ENCODE data around the gene HOXA10. TPM values are rescaled to one million over a fixed set of nuclear protein-coding genes. Genes with fewer than 3 reads are reported as not detected.

Gene HOXA10
- total RNA-seq, 1 experiment from 2014 or later, result not detected

GRCh38 chr7:27154901-27155815, 19.0 kb downstream of the HOXA10 start:
- H3K4me1 Mint-ChIP-seq, result peaks cover 13 to 22% of the 10 kb centered on the region in 2 experiments
- Histone ChIP-seq H2BK12ac (ENCODE audit: insufficient read length, low read depth, low read length) (no peak overlapping the region), H4K5ac (ENCODE audit: insufficient read length, low read depth, low read length) (no peak overlapping the region), H4K8ac (replicated peaks; ENCODE audit: insufficient read length, low read depth, low read length) (no peak overlapping the region), H3K79me1 (ENCODE audit: insufficient read depth, low read depth, low read length, poor library complexity, severe bottlenecking) (no peaks in the 10 kb centered on the region), H3K27ac (ENCODE audit: insufficient read length, low read depth, low read length) (no peak overlapping the region), H3K4me1 (ENCODE audit: insufficient read depth, low read length) (no peaks in the 10 kb centered on the region), H3K56ac (ENCODE audit: insufficient read length, low read depth, low read length) (no peak overlapping the region), H2BK15ac (ENCODE audit: low read depth, low read length) (no peak overlapping the region), H3K9ac (ENCODE audit: extremely low read depth, insufficient read length, low read length) (no peak overlapping the region), H2BK20ac (ENCODE audit: low read depth, low read length, poor library complexity, severe bottlenecking) (no peak overlapping the region), H2BK120ac (ENCODE audit: low read depth, low read length, poor library complexity, severe bottlenecking) (no peak overlapping the region), H2AK5ac (ENCODE audit: insufficient read length, low read length) (no peak overlapping the region), H2AFZ (ENCODE audit: low read length) (no peak overlapping the region), H3K23me2 (ENCODE audit: insufficient read length, low read depth, low read length, poor library complexity, severe bottlenecking) (no peaks in the 10 kb centered on the region), H4K91ac (ENCODE audit: insufficient read length, low read depth, low read length) (no peak overlapping the region), H3T11ph (ENCODE audit: low read length) (no peak overlapping the region), H2BK5ac (ENCODE audit: insufficient read length, low read length) (no peak overlapping the region), H3K9me3 (ENCODE audit: control insufficient read depth, low read depth, low read length) (no peaks in the 10 kb centered on the region), H4K20me1 (ENCODE audit: control insufficient read depth, insufficient read depth, insufficient read length) (no peaks in the 10 kb centered on the region), H3K23ac (ENCODE audit: insufficient read length, low read depth, low read length) (no peak overlapping the region), H3K18ac (ENCODE audit: insufficient read length, low read depth, low read length) (no peak overlapping the region), H3K4me2 (ENCODE audit: insufficient read depth, insufficient read length, low read length) (no peak overlapping the region), H3K79me2 (ENCODE audit: insufficient read depth, low read length) (no peaks in the 10 kb centered on the region), H3K4ac (ENCODE audit: low read depth, low read length) (no peak overlapping the region), H3K27me3 (ENCODE audit: insufficient read depth, low read length) (peaks cover 99% of the 10 kb centered on the region), H3K14ac (ENCODE audit: insufficient read depth, low read length) (no peak overlapping the region; the same call in 1 of the 2 replicates)
- peak overlapping the region in 1 of 2 experiments; percentile 52; a peak in 1 of 5 replicates for H3K4me3 Mint-ChIP-seq
- peaks cover 0 to 6% (median 0%) of the 10 kb centered on the region in 3 experiments; a peak in 3 of 7 replicates for H3K36me3 Mint-ChIP-seq (ENCODE audit: insufficient read depth in 1 of 3, low read depth in 3 of 3)
- TF ChIP-seq, protein P1, sequence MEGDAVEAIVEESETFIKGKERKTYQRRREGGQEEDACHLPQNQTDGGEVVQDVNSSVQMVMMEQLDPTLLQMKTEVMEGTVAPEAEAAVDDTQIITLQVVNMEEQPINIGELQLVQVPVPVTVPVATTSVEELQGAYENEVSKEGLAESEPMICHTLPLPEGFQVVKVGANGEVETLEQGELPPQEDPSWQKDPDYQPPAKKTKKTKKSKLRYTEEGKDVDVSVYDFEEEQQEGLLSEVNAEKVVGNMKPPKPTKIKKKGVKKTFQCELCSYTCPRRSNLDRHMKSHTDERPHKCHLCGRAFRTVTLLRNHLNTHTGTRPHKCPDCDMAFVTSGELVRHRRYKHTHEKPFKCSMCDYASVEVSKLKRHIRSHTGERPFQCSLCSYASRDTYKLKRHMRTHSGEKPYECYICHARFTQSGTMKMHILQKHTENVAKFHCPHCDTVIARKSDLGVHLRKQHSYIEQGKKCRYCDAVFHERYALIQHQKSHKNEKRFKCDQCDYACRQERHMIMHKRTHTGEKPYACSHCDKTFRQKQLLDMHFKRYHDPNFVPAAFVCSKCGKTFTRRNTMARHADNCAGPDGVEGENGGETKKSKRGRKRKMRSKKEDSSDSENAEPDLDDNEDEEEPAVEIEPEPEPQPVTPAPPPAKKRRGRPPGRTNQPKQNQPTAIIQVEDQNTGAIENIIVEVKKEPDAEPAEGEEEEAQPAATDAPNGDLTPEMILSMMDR (conservative IDR thresholded peaks at IDR 0.05), result no peak
- no peak for DNase-seq
- H3K27me3 Mint-ChIP-seq (ENCODE audit: low read depth), result peaks cover 100% of the 10 kb centered on the region
- H3K9me3 Mint-ChIP-seq, result peaks cover 16 to 29% of the 10 kb centered on the region in 2 experiments
- H3K27ac Mint-ChIP-seq, result no peak overlapping the region
- WGBS (ENCODE audit: extremely low coverage, insufficient read length, low lambda C conversion rate), result no CpG with 5 or more reads among the region's 48 CpGs
